SK-N-SH treated with all-trans-retinoic acid at 6 μM for 48 hours (cell line): ENCODE data around the gene PIK3R3.

Source experiments
- ATAC-seq: fragments of 200-7000 bp; cut with Tn5 transposase; 3 replicates; pipeline ENCODE4 v1.9.1; 2020; ENCODE audit warnings: mild to moderate bottlenecking, moderate library complexity
- ARNTL ChIP-seq: fragments of 450-650 bp; formaldehyde crosslinking; IDR thresholded peaks from 2 replicates; pipeline ENCODE4 v1.5.0; 2020; ENCODE audit warnings: low read depth, mild to moderate bottlenecking, moderate library complexity, borderline replicate concordance
- BACH2 ChIP-seq: fragments of 250-450 bp; sonication (Bioruptor Pico); IDR thresholded peaks from 2 replicates; pipeline ENCODE4 v1.9.0; 2021; ENCODE audit warnings: mild to moderate bottlenecking, borderline replicate concordance
- CSDC2 ChIP-seq: fragments of 250-450 bp; sonication (Bioruptor Pico); IDR thresholded peaks from 2 replicates; pipeline ENCODE4 v1.5.0; 2020; ENCODE audit warnings: mild to moderate bottlenecking, moderate library complexity
- ESRRG ChIP-seq: fragments of 250-450 bp; sonication (Bioruptor Pico); IDR thresholded peaks from 2 replicates; pipeline ENCODE4 v1.6.1; 2021; ENCODE audit warnings: mild to moderate bottlenecking
- ISL1 ChIP-seq: fragments of 250-450 bp; sonication (Bioruptor Pico); IDR thresholded peaks from 2 replicates; pipeline ENCODE4 v2.1.2; 2022; ENCODE audit warnings: mild to moderate bottlenecking, moderate library complexity
- OSR1 ChIP-seq: fragments of 250-450 bp; sonication (Bioruptor Pico); IDR thresholded peaks from 2 replicates; pipeline ENCODE4 v1.8.0; 2022; ENCODE audit warnings: moderate library complexity, mild to moderate bottlenecking, inconsistent platforms
- POU6F1 ChIP-seq: fragments of 250-450 bp; sonication (Bioruptor Pico); IDR thresholded peaks from 2 replicates; pipeline ENCODE4 v1.8.0; 2021; ENCODE audit warnings: low read depth, mild to moderate bottlenecking, moderate library complexity, borderline replicate concordance
- PPARA ChIP-seq: fragments of 250-450 bp; sonication (Bioruptor Pico); IDR thresholded peaks from 2 replicates; pipeline ENCODE4 v1.5.0; 2020; ENCODE audit warnings: mild to moderate bottlenecking, borderline replicate concordance
- SNAI2 ChIP-seq: fragments of 250-450 bp; sonication (Bioruptor Pico); IDR thresholded peaks from 2 replicates; pipeline ENCODE4 v1.5.0; 2020; ENCODE audit warnings: mild to moderate bottlenecking, moderate library complexity
- TCF4 ChIP-seq: fragments of 250-450 bp; sonication (Bioruptor Pico); IDR thresholded peaks from 2 replicates; pipeline ENCODE4 v1.8.0; 2021; ENCODE audit warnings: mild to moderate bottlenecking, moderate library complexity, borderline replicate concordance
- TOX ChIP-seq: fragments of 250-450 bp; sonication (Bioruptor Pico); IDR thresholded peaks from 2 replicates; pipeline ENCODE4 v1.8.0; 2021; ENCODE audit warnings: mild to moderate bottlenecking, moderate library complexity, borderline replicate concordance
- ZC3H10 ChIP-seq: fragments of 250-450 bp; sonication (Bioruptor Pico); IDR thresholded peaks from 2 replicates; pipeline ENCODE4 v1.5.1; 2021; ENCODE audit warnings: mild to moderate bottlenecking, moderate library complexity
- ZFP30 ChIP-seq: fragments of 450-650 bp; formaldehyde crosslinking; IDR thresholded peaks from 2 replicates; pipeline ENCODE4 v1.5.0; 2022; ENCODE audit warnings: mild to moderate bottlenecking, moderate library complexity
- ZNF565 ChIP-seq: fragments of 450-650 bp; formaldehyde crosslinking; conservative IDR thresholded peaks from 2 replicates; pipeline ENCODE4 v1.5.0; 2020; ENCODE audit warnings: low read depth, mild to moderate bottlenecking, moderate library complexity
- TF ChIP-seq, protein P1 (sequence below): fragments of 250-450 bp; sonication (Bioruptor Pico); IDR thresholded peaks from 2 replicates; pipeline ENCODE4 v1.5.1; 2021; ENCODE audit warnings: mild to moderate bottlenecking, moderate library complexity
- TF ChIP-seq, protein P2 (sequence below): fragments of 250-450 bp; sonication (Bioruptor Pico); IDR thresholded peaks from 2 replicates; pipeline ENCODE4 v1.8.0; 2020; ENCODE audit warnings: mild to moderate bottlenecking, moderate library complexity, borderline replicate concordance
- TF ChIP-seq, protein P3 (sequence below): fragments of 250-450 bp; sonication (Bioruptor Pico); IDR thresholded peaks from 2 replicates; pipeline ENCODE4 v1.5.0; 2020; ENCODE audit warnings: mild to moderate bottlenecking, moderate library complexity
- TF ChIP-seq, protein P4 (sequence below): fragments of 250-450 bp; sonication (Bioruptor Pico); IDR thresholded peaks from 2 replicates; pipeline ENCODE4 v1.5.1; 2020; ENCODE audit warnings: low read depth, mild to moderate bottlenecking, moderate library complexity

Gene PIK3R3

DNA sequence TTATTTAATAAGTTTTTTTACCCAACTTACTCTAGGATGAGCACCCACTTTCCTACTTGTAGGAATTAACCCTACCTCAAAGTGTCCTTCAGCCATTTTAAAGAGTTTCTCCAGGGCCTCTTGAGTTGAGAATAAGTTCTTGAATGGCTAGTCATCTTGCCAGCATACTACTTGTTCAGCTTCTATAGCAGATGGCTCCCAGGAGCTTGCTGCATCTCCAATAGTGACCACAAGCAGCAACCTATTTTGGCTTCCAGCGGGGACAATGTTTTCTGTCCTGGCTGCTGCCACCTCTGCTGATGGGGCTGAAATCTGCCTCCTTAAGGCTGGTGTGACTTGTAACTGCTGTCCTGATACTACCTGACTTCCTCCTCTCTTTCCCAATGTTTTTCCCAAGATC is 20.8 kb upstream of the PIK3R3 start:
- TF ChIP-seq SNAI2 (CRISPR knock-in tag) (no peak), ZC3H10 (CRISPR knock-in tag) (no peak)

GRCh38 chr1:46152016-46152415 is 19.6 kb upstream of the PIK3R3 start:
- ATAC-seq: peak; percentile 60; the same call in 2 of the 3 replicates
- TF ChIP-seq ZFP30 (CRISPR knock-in tag) (no peak), SNAI2 (CRISPR knock-in tag) (no peak)

More for the DNA sequence above, 20.8 kb upstream of the PIK3R3 start:
- ATAC-seq: no peak

DNA sequence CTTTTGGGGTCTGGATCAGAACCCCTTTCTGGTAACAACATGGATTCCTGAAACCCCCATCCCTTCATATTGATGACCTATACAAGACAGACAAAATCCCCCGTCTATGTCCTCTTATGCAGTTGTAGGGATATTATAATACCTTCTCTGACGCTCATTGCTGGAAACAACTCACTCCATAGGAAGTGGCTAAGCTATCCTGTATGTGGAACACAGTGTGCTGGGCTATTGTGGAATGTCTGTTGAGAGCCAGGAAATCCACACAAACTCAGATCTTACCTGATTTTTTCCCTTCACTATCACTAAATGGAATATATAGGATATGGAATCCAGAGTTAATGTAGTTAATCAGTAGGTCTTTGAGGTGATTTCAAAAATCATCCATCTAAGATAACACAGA is 17.7 kb upstream of the PIK3R3 start:
- no peak for ATAC-seq
- no peak for TF ChIP-seq BACH2 (CRISPR knock-in tag)
- no peak for TF ChIP-seq ZNF565
- TF ChIP-seq TOX: no peak
- no peak for TF ChIP-seq ISL1 (CRISPR knock-in tag)
- no peak for TF ChIP-seq POU6F1 (CRISPR knock-in tag)
- TF ChIP-seq, protein P1, sequence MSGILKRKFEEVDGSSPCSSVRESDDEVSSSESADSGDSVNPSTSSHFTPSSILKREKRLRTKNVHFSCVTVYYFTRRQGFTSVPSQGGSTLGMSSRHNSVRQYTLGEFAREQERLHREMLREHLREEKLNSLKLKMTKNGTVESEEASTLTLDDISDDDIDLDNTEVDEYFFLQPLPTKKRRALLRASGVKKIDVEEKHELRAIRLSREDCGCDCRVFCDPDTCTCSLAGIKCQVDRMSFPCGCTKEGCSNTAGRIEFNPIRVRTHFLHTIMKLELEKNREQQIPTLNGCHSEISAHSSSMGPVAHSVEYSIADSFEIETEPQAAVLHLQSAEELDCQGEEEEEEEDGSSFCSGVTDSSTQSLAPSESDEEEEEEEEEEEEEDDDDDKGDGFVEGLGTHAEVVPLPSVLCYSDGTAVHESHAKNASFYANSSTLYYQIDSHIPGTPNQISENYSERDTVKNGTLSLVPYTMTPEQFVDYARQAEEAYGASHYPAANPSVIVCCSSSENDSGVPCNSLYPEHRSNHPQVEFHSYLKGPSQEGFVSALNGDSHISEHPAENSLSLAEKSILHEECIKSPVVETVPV (CRISPR knock-in tag): no peak

- TF ChIP-seq, protein P2, sequence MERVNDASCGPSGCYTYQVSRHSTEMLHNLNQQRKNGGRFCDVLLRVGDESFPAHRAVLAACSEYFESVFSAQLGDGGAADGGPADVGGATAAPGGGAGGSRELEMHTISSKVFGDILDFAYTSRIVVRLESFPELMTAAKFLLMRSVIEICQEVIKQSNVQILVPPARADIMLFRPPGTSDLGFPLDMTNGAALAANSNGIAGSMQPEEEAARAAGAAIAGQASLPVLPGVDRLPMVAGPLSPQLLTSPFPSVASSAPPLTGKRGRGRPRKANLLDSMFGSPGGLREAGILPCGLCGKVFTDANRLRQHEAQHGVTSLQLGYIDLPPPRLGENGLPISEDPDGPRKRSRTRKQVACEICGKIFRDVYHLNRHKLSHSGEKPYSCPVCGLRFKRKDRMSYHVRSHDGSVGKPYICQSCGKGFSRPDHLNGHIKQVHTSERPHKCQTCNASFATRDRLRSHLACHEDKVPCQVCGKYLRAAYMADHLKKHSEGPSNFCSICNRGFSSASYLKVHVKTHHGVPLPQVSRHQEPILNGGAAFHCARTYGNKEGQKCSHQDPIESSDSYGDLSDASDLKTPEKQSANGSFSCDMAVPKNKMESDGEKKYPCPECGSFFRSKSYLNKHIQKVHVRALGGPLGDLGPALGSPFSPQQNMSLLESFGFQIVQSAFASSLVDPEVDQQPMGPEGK (CRISPR knock-in tag): no peak
- TF ChIP-seq ARNTL (CRISPR knock-in tag) (no peak), ESRRG (CRISPR knock-in tag) (no peak), ISL1 (CRISPR knock-in tag) (no peak), PPARA (CRISPR knock-in tag) (no peak), OSR1 (CRISPR knock-in tag) (no peak), CSDC2 (CRISPR knock-in tag) (no peak), TCF4 (CRISPR knock-in tag) (no peak), ZNF565 (no peak), SNAI2 (CRISPR knock-in tag) (no peak), TOX (no peak)
- TF ChIP-seq, protein P1 (CRISPR knock-in tag): no peak
- TF ChIP-seq, protein P3, sequence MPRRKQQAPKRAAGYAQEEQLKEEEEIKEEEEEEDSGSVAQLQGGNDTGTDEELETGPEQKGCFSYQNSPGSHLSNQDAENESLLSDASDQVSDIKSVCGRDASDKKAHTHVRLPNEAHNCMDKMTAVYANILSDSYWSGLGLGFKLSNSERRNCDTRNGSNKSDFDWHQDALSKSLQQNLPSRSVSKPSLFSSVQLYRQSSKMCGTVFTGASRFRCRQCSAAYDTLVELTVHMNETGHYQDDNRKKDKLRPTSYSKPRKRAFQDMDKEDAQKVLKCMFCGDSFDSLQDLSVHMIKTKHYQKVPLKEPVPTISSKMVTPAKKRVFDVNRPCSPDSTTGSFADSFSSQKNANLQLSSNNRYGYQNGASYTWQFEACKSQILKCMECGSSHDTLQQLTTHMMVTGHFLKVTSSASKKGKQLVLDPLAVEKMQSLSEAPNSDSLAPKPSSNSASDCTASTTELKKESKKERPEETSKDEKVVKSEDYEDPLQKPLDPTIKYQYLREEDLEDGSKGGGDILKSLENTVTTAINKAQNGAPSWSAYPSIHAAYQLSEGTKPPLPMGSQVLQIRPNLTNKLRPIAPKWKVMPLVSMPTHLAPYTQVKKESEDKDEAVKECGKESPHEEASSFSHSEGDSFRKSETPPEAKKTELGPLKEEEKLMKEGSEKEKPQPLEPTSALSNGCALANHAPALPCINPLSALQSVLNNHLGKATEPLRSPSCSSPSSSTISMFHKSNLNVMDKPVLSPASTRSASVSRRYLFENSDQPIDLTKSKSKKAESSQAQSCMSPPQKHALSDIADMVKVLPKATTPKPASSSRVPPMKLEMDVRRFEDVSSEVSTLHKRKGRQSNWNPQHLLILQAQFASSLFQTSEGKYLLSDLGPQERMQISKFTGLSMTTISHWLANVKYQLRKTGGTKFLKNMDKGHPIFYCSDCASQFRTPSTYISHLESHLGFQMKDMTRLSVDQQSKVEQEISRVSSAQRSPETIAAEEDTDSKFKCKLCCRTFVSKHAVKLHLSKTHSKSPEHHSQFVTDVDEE: no peak
- TF ChIP-seq, protein P4, sequence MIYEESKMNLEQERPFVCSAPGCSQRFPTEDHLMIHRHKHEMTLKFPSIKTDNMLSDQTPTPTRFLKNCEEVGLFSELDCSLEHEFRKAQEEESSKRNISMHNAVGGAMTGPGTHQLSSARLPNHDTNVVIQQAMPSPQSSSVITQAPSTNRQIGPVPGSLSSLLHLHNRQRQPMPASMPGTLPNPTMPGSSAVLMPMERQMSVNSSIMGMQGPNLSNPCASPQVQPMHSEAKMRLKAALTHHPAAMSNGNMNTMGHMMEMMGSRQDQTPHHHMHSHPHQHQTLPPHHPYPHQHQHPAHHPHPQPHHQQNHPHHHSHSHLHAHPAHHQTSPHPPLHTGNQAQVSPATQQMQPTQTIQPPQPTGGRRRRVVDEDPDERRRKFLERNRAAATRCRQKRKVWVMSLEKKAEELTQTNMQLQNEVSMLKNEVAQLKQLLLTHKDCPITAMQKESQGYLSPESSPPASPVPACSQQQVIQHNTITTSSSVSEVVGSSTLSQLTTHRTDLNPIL: no peak
- ATAC-seq: no peak
Observed at GRCh38 chr1:46148318-46148717, 15.9 kb upstream of the PIK3R3 start.
